VCaP (cell line): ENCODE results near the gene EFNA5.

Experiments used
- H3K27ac ChIP-seq: fragments of 450-650 bp; 2 replicates; pipeline ENCODE4 v1.5.1; 2017
- CTCF ChIP-seq: fragments of 450-650 bp; conservative IDR thresholded peaks from 2 replicates; pipeline ENCODE4 v1.5.1; 2017; ENCODE audit warnings: mild to moderate bottlenecking, moderate library complexity

EFNA5 gene

GRCh38 chr5:107653685-107654084, 17.1 kb downstream of the EFNA5 start:
- no peak overlapping the region for H3K27ac ChIP-seq

GRCh38 chr5:107652839-107653607, 17.7 kb downstream of the EFNA5 start:
- no peak overlapping the region for H3K27ac ChIP-seq
- TF ChIP-seq CTCF: no peak

More at GRCh38 chr5:107653685-107654084, 17.1 kb downstream of the EFNA5 start:
- TF ChIP-seq CTCF: no peak

GRCh38 chr5:107652408-107652807, 18.3 kb downstream of the EFNA5 start:
- no peak for TF ChIP-seq CTCF
- no peak overlapping the region for H3K27ac ChIP-seq

- no peak overlapping the region for H3K27ac ChIP-seq
- no peak for TF ChIP-seq CTCF
Observed at GRCh38 chr5:107651325-107651724, 19.4 kb downstream of the EFNA5 start.

GRCh38 chr5:107646418-107646817, 24.3 kb downstream of the EFNA5 start:
- H3K27ac ChIP-seq: no peak overlapping the region

GRCh38 chr5:107640568-107640967, 30.2 kb downstream of the EFNA5 start:
- TF ChIP-seq CTCF: no peak
- peak overlapping the region; percentile 51 for H3K27ac ChIP-seq

More at GRCh38 chr5:107646418-107646817, 24.3 kb downstream of the EFNA5 start:
- TF ChIP-seq CTCF: no peak

GRCh38 chr5:107639990-107640389, 30.7 kb downstream of the EFNA5 start:
- H3K27ac ChIP-seq: peak overlapping the region; percentile 51
- no peak for TF ChIP-seq CTCF
